Spleen (tissue), 7 donors: ENCODE data around the gene MNDA.

Experiments used
- POLR2A ChIP-seq, 3 donors: fragments of 450-650 bp; IDR thresholded peaks; one replicate each; pipeline ENCODE4 v1.5.1; 2017; ENCODE audit warnings: antibody characterized with exemption in 3 of 3, mild to moderate bottlenecking in 1 of 3
- POLR2AphosphoS5 ChIP-seq, 3 donors: sonication (generic); formaldehyde crosslinking; IDR thresholded peaks; one replicate each; pipeline ENCODE4 v1.5.1; 2017; ENCODE audit warnings: antibody characterized with exemption in 3 of 3
- TF ChIP-seq, protein P1 (sequence below), 11 experiments: fragments of 200-600 bp in 7 of 11; fragments of 450-650 bp in 4 of 11; sonication (generic) in 4 of 11; IDR thresholded peaks in 8 of 11; conservative IDR thresholded peaks in 3 of 11; 1 replicate in 7 of 11; 2 replicates in 4 of 11; pipeline versions ENCODE4 v1.4.0 to v1.8.0; 2016 to 2021; ENCODE audit warnings: antibody characterized with exemption in 11 of 11, inconsistent platforms in 4 of 11, mild to moderate bottlenecking in 1 of 11
- donor health status: DM: no; HTN: no; CAD: no; lungs with moderate emphysema.
- donor health status: DM: no; HTN: no; CAD: no.
- donor health status: DM: no; HTN: no; CAD: no.

DNA sequence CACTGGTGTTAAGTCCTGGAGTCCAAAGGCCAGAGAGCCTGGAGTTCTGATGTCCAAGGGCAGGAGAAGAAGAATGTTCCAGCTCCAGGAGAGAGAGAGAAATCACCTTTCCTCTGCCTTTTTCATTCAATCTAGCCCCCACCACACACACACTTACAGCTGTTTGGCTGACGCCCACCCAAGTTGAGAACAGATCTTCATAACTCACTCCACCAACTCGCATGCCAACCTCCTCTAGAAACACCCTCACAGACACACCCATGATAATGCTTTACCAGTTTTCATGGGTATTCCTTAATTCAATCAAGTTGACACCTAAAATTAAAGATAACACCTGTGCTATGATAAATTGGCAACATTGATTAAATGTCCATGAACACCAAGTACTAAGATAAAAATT is 42.0 kb downstream of the MNDA start:
- TF ChIP-seq POLR2AphosphoS5 (IDR thresholded peaks at IDR 0.05) (no peak), POLR2A (IDR thresholded peaks at IDR 0.05) (no peak)
- TF ChIP-seq, protein P1, sequence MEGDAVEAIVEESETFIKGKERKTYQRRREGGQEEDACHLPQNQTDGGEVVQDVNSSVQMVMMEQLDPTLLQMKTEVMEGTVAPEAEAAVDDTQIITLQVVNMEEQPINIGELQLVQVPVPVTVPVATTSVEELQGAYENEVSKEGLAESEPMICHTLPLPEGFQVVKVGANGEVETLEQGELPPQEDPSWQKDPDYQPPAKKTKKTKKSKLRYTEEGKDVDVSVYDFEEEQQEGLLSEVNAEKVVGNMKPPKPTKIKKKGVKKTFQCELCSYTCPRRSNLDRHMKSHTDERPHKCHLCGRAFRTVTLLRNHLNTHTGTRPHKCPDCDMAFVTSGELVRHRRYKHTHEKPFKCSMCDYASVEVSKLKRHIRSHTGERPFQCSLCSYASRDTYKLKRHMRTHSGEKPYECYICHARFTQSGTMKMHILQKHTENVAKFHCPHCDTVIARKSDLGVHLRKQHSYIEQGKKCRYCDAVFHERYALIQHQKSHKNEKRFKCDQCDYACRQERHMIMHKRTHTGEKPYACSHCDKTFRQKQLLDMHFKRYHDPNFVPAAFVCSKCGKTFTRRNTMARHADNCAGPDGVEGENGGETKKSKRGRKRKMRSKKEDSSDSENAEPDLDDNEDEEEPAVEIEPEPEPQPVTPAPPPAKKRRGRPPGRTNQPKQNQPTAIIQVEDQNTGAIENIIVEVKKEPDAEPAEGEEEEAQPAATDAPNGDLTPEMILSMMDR (IDR thresholded peaks at IDR 0.05 in 8 of 11, conservative IDR thresholded peaks at IDR 0.05 in 3 of 11) = no peak
